ENCODE results near the gene HOXC13.

The HOXC13 gene

GRCh38 chr12:53976823-53977595 is 38.4 kb downstream of the HOXC13 start:
- TF ChIP-seq, protein P1, sequence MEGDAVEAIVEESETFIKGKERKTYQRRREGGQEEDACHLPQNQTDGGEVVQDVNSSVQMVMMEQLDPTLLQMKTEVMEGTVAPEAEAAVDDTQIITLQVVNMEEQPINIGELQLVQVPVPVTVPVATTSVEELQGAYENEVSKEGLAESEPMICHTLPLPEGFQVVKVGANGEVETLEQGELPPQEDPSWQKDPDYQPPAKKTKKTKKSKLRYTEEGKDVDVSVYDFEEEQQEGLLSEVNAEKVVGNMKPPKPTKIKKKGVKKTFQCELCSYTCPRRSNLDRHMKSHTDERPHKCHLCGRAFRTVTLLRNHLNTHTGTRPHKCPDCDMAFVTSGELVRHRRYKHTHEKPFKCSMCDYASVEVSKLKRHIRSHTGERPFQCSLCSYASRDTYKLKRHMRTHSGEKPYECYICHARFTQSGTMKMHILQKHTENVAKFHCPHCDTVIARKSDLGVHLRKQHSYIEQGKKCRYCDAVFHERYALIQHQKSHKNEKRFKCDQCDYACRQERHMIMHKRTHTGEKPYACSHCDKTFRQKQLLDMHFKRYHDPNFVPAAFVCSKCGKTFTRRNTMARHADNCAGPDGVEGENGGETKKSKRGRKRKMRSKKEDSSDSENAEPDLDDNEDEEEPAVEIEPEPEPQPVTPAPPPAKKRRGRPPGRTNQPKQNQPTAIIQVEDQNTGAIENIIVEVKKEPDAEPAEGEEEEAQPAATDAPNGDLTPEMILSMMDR (IDR thresholded peaks at IDR 0.05; ENCODE audit: insufficient read depth, low read length, missing control alignments) = no peak
- ChIA-PET CTCF (interaction anchor here (1.0 to 3.1 kb wide), 10 partner anchors 8 to 275 kb away, joined by 3 to 19 read pairs (median 6); partner anchors contain the start of gene HOXC10), POLR2A (interaction anchor here (0.7 to 1.7 kb wide), 5 partner anchors 9 to 231 kb away, joined by 3 to 5 read pairs (median 4); no protein-coding TSS in a partner anchor)
- H3K4me3 ChIP-seq (ENCODE audit: low read depth, low read length) = no peak overlapping the region
- DNase-seq (ENCODE audit: low read depth, low spot score) = no peak

DNA sequence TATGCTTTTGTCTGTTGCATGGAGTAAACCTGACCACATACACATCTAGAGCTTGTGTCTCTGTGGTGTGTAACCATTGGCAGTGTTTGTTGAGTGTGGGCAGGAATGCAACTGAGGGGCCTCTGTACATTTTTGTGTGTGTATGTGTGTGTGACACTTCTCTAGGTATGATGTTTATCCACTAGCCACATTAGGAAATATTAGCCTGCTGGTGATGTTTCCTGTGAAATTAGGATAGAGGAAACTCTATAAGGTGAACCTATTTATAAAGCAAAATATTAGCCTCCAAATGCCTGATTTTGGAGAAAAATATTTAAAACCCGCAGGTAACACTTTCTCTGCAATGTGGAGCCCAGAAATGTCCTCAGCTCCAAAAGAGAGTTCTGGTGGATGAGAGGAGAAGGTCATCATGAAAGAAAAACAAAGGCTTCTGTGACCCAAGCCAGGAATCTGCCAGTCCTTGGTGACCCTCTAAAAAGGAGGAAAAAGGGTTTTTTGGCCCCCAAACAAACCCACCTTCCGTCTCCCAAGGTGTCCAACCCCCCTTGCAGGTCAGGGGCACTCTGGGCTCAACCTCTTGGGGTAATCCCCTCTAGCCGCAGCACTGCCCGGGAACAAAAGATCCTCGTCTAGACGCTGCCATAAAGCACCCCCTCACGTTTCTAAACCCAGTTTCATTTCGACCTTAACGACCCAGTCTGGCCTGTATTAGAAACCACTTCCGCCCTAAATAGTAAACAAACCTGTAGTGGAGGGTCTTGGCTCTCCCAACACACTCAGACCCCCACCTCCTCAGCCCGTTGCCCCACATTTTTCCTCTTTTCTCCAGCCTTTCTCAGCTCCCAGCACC is 39.2 kb downstream of the HOXC13 start:
- peak overlapping the region; percentile 31 for H3K4me3 ChIP-seq (ENCODE audit: low read depth, low read length)
- CTCF ChIA-PET = interaction anchor here (0.7 to 3.1 kb wide), 6 partner anchors 7 to 233 kb away, joined by 4 to 19 read pairs (median 8); partner anchors contain the start of gene HOXC10
- TF ChIP-seq, protein P1 (IDR thresholded peaks at IDR 0.05; ENCODE audit: insufficient read depth, low read length, missing control alignments) = no peak
- no peak for DNase-seq (ENCODE audit: low read depth, low spot score)
- POLR2A ChIA-PET = no interaction called here

GRCh38 chr12:53978477-53979356 is 40.1 kb downstream of the HOXC13 start:
- CTCF ChIA-PET = interaction anchor here (0.7 to 3.6 kb wide), 5 partner anchors 229 to 235 kb away, joined by 4 to 23 read pairs (median 6); no protein-coding TSS in a partner anchor

DNA sequence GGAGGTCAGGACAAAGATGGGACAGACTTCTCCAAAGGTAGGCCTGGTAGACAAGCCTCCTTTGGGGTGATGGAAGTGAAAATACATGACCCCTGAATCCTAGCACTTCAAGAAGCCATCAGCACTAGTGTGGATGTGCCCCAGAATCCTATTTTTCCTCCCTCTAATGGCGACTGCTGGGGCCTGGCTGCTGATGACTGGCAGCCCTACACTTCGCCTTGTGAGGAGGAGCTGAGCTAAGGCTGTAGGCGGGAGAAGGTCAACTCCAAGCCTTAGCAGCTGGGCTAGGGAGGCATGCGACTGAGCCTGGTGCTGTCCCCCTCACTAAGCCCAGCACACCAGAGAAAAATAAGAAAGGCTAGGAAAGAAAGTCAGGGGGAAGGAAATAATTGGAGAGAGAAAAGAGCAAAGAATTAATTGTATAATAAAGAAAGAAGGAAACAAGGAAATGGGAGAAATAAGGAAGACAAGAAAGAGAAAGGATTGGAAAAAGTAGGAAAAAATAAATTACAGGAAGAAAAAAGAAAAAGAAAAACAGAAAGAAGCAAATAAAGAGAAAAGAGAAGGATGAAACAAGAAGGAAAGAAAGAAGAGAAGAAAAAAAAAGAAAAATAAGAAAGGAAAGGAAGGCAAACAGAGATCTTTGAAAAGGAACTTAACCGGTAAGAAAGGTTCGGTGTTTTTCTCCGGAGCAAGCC is 41.6 kb downstream of the HOXC13 start:
- ChIA-PET POLR2A (interaction anchor here (0.9 to 1.5 kb wide), 4 partner anchors 11 to 221 kb away, joined by 5 to 6 read pairs (median 5); no protein-coding TSS in a partner anchor), CTCF (interaction anchor here (1.2 to 3.6 kb wide), 13 partner anchors 9 to 238 kb away, joined by 4 to 23 read pairs (median 7); no protein-coding TSS in a partner anchor)
- TF ChIP-seq, protein P1 (IDR thresholded peaks at IDR 0.05; ENCODE audit: insufficient read depth, low read length, missing control alignments) = no peak
- peak overlapping the region; percentile 62 for H3K4me3 ChIP-seq (ENCODE audit: low read depth, low read length)
- no peak for DNase-seq (ENCODE audit: low read depth, low spot score)

More at GRCh38 chr12:53978477-53979356, 40.1 kb downstream of the HOXC13 start:
- H3K4me3 ChIP-seq (ENCODE audit: low read depth, low read length) = no peak overlapping the region
- POLR2A ChIA-PET = interaction anchor here (0.7 kb wide), 1 partner anchor 10 kb away, joined by 3 read pairs; no protein-coding TSS in a partner anchor
- TF ChIP-seq, protein P1 (IDR thresholded peaks at IDR 0.05; ENCODE audit: insufficient read depth, low read length, missing control alignments) = no peak
- no peak for DNase-seq (ENCODE audit: low read depth, low spot score)

- peak overlapping the region; percentile 62 for H3K4me3 ChIP-seq (ENCODE audit: low read depth, low read length)
- CTCF ChIA-PET = interaction anchor here (0.6 to 3.6 kb wide), 15 partner anchors 9 to 238 kb away, joined by 3 to 23 read pairs (median 6); partner anchors contain the start of gene HOXC9
- TF ChIP-seq, protein P1 (IDR thresholded peaks at IDR 0.05; ENCODE audit: insufficient read depth, low read length, missing control alignments) = no peak
- POLR2A ChIA-PET = interaction anchor here (0.9 to 1.5 kb wide), 6 partner anchors 9 to 220 kb away, joined by 4 to 11 read pairs (median 5); no protein-coding TSS in a partner anchor
- no peak for DNase-seq (ENCODE audit: low read depth, low spot score)
These were observed 42.3 kb downstream of the HOXC13 start for GRCh38 chr12:53980802-53981496.

Measured in AG04449 (cell line).